HL-60 (cell line): Measurements from ENCODE around the gene CPT1B.

Experiments
- DNase-seq, 2 experiments: peaks; one replicate each; pipeline ENCODE4 v3.0.0-alpha.2; 2010 to 2020; ENCODE audit warnings: low read depth in 1 of 2, low spot score in 1 of 2
- H3K27ac ChIP-seq: fragments of 250-450 bp; sonication (Bioruptor Pico); replicated peaks from 2 replicates; pipeline ENCODE4 v1.5.1; 2020; ENCODE audit warnings: mild to moderate bottlenecking, moderate library complexity
- H3K27me3 ChIP-seq: fragments of 250-450 bp; sonication (Bioruptor Pico); 2 replicates; pipeline ENCODE4 v1.5.1; 2021; ENCODE audit warnings: mild to moderate bottlenecking, moderate library complexity; ENCODE audit not compliant: insufficient read depth, poor library complexity, severe bottlenecking
- H3K4me3 ChIP-seq: replicated peaks from 2 replicates; pipeline ENCODE4 v1.5.1; 2011; ENCODE audit warnings: mild to moderate bottlenecking, control low read depth, low read length; ENCODE audit not compliant: insufficient read depth
- GABPA ChIP-seq: IDR thresholded peaks from 2 replicates; pipeline ENCODE4 v1.6.1; 2012; ENCODE audit warnings: low read depth
- POLR2AphosphoS5 ChIP-seq: IDR thresholded peaks from 2 replicates; pipeline ENCODE4 v1.6.1; 2012; ENCODE audit warnings: low read depth
- SPI1 ChIP-seq: IDR thresholded peaks from 2 replicates; pipeline ENCODE4 v1.6.1; 2012; ENCODE audit warnings: low read depth, mild to moderate bottlenecking, borderline replicate concordance
- TF ChIP-seq, protein P1 (sequence below): IDR thresholded peaks from one replicate; pipeline ENCODE4 v1.5.1; 2011; ENCODE audit warnings: low read length, control low read depth, inconsistent platforms; ENCODE audit not compliant: insufficient read depth
- TF ChIP-seq, protein P2 (sequence below): IDR thresholded peaks from 2 replicates; pipeline ENCODE4 v1.6.1; 2012; ENCODE audit warnings: low read depth; ENCODE audit not compliant: insufficient replicate concordance

CPT1B gene

DNA sequence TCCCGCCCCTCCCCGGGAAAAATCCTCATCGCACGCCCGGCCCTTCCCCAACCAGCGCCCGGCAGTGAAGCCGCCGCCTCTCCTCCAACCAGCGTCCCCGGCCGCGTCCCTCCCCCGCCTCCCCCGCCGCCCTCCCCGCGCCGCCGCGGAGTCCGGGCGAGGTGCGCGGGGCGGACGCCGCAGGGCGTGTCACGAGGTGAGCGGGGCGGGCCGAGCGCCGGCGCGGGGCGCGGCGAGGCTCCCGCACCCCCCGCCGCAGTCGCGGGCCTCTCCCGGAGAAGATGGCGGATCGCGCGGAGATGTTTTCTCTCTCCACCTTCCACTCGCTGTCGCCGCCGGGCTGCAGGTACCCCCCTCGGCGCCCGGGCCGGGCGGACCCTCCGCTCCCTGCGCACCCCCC lies 22.3 kb upstream of the CPT1B start, which contains the start of gene MAPK8IP2:
Gene MAPK8IP2, plus strand, starts transcription at position 256 of the 400 bp plus-strand sequence. Its CDS starts 26 bp downstream, at position 282.
- TF ChIP-seq POLR2AphosphoS5 (no peak), SPI1 (no peak), GABPA (no peak)
- TF ChIP-seq, protein P1, sequence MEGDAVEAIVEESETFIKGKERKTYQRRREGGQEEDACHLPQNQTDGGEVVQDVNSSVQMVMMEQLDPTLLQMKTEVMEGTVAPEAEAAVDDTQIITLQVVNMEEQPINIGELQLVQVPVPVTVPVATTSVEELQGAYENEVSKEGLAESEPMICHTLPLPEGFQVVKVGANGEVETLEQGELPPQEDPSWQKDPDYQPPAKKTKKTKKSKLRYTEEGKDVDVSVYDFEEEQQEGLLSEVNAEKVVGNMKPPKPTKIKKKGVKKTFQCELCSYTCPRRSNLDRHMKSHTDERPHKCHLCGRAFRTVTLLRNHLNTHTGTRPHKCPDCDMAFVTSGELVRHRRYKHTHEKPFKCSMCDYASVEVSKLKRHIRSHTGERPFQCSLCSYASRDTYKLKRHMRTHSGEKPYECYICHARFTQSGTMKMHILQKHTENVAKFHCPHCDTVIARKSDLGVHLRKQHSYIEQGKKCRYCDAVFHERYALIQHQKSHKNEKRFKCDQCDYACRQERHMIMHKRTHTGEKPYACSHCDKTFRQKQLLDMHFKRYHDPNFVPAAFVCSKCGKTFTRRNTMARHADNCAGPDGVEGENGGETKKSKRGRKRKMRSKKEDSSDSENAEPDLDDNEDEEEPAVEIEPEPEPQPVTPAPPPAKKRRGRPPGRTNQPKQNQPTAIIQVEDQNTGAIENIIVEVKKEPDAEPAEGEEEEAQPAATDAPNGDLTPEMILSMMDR: no peak
- TF ChIP-seq, protein P2, sequence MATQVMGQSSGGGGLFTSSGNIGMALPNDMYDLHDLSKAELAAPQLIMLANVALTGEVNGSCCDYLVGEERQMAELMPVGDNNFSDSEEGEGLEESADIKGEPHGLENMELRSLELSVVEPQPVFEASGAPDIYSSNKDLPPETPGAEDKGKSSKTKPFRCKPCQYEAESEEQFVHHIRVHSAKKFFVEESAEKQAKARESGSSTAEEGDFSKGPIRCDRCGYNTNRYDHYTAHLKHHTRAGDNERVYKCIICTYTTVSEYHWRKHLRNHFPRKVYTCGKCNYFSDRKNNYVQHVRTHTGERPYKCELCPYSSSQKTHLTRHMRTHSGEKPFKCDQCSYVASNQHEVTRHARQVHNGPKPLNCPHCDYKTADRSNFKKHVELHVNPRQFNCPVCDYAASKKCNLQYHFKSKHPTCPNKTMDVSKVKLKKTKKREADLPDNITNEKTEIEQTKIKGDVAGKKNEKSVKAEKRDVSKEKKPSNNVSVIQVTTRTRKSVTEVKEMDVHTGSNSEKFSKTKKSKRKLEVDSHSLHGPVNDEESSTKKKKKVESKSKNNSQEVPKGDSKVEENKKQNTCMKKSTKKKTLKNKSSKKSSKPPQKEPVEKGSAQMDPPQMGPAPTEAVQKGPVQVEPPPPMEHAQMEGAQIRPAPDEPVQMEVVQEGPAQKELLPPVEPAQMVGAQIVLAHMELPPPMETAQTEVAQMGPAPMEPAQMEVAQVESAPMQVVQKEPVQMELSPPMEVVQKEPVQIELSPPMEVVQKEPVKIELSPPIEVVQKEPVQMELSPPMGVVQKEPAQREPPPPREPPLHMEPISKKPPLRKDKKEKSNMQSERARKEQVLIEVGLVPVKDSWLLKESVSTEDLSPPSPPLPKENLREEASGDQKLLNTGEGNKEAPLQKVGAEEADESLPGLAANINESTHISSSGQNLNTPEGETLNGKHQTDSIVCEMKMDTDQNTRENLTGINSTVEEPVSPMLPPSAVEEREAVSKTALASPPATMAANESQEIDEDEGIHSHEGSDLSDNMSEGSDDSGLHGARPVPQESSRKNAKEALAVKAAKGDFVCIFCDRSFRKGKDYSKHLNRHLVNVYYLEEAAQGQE: no peak
- Histone ChIP-seq H3K27me3 (peaks cover 25% of the 10 kb centered on the region), H3K4me3 (no peak within 1 kb of the TSS), H3K27ac (no peak within 1 kb of the TSS)
- no peak for DNase-seq

DNA sequence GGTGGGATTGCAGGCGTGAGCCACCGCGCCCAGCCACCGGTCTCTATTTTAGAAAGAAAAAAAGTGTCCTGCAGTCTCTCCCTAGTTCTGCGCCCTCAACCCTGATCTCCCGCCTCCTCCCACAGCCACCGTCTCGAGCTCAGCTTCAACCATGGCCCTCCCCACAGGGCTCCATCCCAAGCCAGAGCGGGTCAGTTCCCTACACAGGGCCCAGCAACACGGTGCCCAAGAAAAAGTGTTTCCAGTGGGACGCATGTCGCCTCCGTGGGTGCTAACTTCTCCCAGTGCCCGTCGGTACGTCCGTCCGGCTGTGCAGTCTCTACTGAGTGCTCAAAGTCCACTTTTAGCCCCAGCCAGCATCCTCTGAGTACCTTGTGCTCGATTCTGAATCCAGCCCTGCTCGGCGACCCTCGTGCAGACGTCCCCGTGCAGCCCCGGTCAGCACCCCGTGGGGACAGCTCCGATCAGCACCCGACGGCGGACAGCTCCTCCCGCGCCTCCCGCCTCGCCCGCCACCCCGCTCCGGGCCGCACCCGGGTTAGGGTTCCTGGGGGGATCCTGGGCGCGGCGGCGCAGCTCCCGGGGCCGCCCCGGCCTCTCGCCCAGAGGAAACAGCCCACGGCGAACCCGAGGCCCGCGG lies 21.7 kb upstream of the CPT1B start:
- TF ChIP-seq, protein P1: no peak
- no peak for TF ChIP-seq POLR2AphosphoS5
- TF ChIP-seq SPI1: no peak
- no peak for TF ChIP-seq GABPA
- TF ChIP-seq, protein P2: peak; percentile 99
- peak in 1 of 2 experiments; percentile 25 for DNase-seq
- Histone ChIP-seq H3K27ac (no peak overlapping the region), H3K27me3 (peaks cover 20% of the 10 kb centered on the region), H3K4me3 (no peak overlapping the region)

DNA sequence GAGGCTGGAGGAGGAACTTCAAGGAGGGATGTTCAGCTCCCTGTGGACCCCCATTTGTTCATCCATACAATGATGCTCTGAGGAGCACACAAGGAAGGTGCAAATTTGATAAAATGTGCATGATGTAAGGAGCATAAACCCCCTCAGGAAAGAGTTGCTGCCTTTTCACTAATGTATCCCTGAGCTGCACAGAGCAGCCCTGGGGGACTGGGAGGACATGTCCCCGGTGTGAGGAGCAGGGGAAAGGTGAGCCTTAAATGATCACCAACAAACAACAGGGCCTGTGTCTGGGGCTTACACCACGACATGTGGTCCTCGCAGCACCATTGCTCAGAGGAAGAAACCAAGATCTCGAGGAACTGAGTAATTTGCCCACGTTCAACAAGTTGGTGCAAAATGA lies 18.9 kb upstream of the CPT1B start:
- TF ChIP-seq POLR2AphosphoS5: no peak
- no peak for TF ChIP-seq GABPA
- TF ChIP-seq SPI1: no peak
- TF ChIP-seq, protein P2: no peak
- TF ChIP-seq, protein P1: no peak
- Histone ChIP-seq H3K27ac (no peak overlapping the region), H3K27me3 (peaks cover 7% of the 10 kb centered on the region), H3K4me3 (no peak overlapping the region)
- no peak for DNase-seq
